NCI-H2196 treated with DMSO at 0.1 percent for 48 hours (cell line): ENCODE results near the gene IFRD2.
A peak's percentile ranks its signal among the peaks of the same experiment; 100 is the strongest.
"Not testable (repeated sequence)": the region's sequence is repeated elsewhere in the genome, so short reads cannot be mapped to it uniquely, and the experiment has no call there.

Experiments used
- DNase-seq: peaks from one replicate; lab custom pipeline; 2025; ENCODE audit not compliant: unreplicated experiment; lab: John Stamatoyannopoulos, UW

Gene IFRD2

DNA sequence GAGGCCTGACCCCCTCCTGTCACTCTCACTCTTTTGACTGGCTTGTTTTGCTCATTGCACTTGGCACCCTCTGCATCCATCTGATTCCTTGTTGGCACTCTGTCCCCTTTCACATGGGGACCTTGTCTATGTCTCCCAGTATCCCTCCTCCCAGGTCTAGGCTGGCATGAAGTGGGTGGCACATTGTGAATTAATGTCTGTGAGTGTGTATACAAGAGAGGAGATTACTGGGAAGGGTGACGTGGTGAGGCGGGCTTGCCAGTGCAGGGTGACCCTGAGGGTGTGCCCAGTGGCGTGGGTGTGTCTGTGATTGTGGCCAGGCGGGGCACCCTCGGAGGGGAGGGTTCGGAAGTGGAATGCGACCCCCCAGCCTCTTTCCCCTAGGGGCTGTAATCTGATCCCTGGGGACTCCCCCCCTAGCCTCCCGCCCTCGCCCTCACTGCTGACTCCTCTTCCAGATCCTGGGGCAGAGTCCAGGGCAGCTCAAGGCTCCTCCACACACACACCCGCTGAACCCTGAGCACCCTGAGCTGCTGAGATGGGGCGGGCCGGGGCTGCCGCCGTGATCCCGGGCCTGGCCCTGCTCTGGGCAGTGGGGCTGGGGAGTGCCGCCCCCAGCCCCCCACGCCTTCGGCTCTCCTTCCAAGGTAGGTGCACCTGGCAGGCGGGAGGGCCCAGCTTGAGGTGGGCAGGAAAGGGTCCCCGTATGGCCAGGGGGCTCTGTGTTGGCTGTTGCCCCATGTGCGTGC lies 23.4 kb downstream of the IFRD2 start, which contains the start of gene SEMA3B:
Gene SEMA3B (plus strand): TSS at position 445 of the 749 bp plus-strand sequence. CDS start 94 bp downstream, at position 539.
- DNase-seq, result no peak

DNA sequence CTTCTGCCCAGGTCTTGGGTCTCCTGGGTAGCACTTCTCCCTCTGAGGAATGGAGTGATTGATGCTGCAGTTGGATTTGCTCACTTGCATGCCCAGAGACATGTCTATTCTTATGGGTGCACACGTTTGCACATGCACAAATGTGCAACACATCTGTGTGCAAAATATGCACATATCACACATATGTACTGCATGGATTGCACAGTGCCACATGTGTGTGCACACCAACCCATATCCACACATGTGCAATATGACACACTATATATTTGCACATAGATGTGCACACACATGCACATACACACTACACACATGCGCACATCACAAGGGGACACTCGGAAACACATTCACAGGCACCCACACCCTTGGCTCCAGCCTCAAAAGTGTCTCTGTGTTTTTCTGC lies 24.0 kb downstream of the IFRD2 start:
- DNase-seq, result no peak

DNA sequence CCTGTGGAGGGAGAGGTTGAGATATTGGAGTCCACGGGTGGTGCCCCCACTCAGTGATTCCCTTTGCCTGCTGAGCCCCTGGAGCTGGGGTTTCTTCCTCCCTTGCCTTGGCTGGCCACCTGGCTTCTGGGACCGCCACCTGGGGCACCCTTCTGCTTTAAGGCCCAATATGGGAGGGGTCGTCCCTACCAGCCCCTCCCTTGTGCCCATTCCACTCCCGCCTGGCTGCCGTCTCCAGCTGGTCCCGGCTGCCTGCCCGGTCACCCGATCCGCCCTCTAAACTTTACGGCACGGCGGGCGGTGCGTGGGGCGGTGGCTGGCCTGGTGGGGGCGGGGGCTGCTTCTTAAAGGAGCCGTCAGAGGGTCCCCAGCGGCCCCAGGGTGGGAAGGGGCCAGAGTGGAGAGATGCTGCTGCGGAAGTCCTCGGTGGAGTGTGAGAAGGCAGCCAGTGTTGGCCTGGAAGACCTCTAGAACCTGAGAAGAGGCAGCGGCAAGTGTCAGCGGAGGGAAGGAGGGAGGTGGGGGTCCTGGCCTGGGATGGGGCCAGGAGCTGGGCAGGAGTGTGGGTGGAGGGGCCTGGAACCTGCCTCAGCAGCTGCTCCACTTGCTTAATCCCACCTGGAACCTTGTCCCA lies 24.8 kb downstream of the IFRD2 start:
- no peak for DNase-seq

DNA sequence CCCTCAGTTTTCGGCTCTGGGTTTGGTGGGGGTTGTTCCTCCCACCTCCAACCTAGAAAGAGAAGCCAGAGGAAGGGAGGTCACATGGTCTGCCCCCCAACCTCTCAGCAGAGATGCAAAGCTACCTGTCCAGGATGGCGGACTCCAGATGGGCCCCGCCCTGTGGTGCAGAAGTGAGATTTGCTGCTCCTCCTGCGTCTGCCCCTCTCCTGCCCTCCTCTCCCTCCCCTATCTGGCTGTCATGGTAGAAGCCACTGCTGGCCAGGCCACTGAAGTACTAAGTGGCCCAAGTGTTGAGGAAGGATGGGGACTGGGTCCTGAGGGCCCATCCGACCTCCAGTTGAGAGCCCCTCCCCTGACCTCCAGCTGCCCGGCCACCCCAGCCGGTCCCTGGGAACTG lies 25.4 kb downstream of the IFRD2 start:
- DNase-seq, result no peak

DNA sequence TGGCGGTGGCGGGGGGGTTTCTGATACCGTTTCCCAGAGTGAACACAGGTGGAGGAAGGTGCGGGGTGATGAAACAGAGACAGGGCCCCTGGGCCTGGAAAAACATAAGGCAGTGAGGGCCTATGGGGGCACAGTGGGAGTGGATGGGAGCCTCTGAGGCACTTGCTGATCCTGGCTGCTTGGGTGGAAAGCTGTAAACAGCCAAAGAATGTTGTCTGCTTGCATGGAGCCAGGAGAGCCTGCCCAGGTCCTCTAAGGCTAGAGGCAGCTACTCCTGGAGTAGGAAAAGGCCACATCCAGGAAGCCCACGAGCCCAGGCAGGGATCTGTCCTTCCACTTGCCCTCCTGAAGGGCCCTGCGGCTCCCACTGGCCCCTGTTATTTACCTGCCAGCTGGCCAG lies 26.2 kb downstream of the IFRD2 start:
- DNase-seq, result no peak

DNA sequence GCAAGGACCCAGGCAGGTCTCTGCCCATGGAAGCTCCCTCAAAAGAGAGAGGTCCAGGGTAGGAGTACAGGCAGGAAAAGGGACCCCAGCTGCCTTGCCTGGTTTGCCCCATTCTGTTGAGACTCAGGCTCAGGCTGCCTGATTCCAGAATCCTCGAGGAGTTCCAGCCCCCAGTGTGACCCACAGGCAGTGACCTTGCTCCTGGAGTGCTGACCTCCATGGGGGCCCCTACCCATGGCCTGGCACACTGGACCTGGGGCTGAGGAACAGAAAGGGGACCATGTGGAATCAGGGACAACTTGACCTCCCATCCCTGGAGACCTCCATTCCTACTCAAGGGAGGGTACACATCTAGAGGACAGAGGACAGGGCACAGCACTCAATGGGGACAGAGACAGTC lies 26.7 kb downstream of the IFRD2 start:
- no peak for DNase-seq

DNA sequence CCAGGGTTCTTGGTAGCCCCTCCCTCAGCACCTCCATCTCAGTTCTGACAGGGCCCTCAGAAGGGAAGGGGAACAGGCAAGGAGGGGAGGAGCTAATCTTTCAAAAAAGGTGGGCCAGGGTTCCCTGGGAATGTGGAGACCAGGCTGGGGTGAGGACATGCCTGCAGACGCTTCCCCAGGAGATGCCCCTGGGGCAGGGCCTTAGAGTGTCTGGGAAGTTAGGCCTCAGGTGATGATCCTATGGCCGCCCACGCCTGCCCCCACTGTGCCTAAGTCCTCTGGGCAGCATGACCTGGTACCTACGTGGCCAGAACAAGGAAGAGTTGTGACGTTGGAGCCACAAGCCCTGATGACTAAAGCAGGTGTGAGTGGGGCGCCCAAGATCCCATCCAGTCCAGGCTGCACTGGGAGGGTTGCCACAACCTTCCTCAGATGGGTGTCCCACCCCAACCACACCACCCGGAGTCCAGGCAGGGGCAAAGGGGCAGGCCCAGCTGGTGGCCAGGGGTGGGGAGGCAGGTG lies 27.2 kb downstream of the IFRD2 start:
- no peak for DNase-seq

DNA sequence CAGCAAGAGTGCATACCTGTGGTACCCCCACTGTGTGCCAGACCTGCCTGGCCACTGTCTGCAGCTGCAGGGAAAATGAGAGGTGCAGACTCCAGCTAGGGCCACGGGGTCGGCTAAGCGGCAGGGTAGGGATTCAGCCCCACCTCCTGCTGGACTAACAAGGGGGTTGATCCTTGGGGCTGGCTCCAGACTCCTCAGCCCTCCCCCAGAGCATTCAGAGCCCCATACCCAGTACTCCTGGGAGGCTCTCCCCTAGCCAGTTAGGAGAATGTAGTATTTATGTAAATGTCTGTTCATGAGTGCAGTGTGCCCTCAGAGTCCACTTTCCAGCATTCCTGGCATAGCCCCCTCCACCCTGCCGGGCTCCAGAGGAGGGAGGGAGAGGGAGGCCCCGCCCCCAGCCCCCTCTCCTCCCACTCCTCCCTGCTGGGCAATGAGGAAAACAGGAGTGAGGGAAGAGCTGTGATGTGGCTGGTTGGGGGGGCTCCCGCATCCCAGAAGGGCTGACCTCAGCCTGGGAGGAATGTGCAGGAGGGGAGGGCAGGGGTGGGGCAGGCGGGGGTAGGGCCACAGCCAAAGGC lies 27.8 kb downstream of the IFRD2 start:
- no peak for DNase-seq

DNA sequence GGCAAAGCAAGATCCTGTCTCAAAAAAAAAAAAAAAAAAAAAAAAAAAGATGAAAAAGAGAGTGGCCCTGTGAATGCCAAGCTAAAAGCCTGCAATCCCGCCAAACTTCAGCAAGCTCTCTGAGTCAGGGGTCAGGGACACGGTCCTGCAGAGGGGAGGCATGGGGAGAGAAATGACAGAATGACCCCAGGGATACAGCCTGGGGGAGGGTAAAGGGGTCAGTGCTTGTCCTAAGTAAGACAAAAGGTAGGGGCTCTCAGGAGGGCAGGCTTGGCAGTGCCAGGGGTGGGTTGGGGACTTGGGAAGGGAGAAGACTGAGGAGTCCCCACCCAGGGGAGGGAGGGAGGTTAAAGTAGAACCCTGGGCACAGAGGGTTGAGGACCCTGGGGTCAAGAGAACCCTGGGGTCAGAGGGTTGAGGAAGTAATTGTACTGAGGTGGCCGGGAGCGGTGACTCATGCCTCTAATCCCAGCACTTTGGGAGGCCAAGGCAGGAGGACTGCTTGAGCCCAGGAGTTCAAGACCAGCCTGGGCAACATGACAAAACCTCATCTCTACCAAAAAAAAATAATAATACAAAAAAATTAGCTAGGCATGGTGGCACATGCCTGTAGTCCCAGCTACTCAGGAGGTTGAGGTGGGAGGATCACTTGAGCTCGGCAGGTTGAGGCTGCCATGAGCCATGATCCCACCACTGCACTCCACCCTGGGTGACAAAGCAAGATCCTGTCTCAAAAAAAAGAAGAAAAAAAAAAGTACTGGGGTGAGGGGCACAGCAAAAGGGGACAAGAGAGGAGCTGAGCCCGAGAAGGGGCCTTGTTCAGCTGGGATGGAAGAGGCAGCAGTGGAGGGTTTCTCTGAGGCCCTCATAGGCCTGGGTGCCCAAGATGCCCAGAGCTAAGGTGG lies 28.5 kb downstream of the IFRD2 start:
- no peak for DNase-seq

DNA sequence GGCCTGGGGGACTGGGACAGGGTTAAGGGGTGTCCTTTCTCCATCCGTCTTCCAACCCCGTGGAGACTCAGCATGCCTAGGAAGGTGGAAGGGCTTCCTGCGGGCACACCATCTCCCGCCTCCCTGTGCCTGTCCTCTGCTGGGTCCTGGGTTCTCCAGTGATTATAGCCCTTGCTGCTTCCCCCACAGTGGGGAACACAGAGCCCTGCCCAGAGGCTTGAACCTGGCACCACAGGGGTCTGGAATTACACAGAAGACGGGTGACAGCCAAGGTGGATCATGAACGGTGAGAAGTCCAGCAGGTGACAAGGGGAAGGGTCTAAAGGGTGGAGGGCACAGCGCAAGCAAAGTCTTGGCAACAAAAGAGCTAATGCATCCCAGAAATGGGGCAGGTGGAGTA lies 29.5 kb downstream of the IFRD2 start:
- DNase-seq, result no peak

DNA sequence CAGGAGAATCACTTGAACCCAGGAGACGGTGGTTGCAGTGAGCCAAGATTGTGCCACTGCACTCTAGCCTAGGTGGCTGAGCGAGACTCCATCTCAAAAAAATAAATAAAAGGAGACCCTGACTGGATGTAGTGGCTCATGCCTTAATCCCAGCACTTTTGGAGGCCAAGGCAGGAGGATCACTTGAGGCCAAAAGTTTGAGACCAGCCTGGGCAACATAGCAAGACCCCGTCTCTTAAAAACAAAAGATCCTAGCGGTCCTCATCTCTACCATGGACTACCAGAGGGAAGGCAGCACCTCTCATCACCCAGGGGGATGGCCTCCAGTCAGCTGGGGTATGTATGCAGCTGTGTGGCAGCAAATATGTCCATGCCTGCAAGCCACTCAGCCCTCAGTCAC lies 30.0 kb downstream of the IFRD2 start:
- DNase-seq, result not testable (repeated sequence)

DNA sequence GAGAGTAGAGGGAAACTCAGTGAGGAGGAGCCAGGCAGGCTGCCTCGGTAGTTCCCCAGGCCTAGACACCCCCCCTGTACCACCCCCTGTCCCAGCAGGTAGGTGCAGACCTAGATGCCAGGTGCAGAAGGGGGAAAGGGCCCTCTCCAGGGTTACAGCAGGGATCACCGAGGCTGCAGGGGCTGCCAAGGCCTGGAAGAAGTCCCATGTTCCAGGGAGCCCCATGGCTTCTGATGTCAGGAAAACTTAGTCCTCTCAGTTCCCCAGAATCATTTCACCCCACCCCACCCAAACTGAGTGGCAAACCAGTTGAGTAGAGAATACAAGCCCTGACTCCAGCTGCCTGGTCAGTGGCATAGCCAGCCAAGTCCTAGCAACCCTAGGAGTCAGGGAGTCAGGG lies 30.7 kb downstream of the IFRD2 start:
- no peak for DNase-seq

DNA sequence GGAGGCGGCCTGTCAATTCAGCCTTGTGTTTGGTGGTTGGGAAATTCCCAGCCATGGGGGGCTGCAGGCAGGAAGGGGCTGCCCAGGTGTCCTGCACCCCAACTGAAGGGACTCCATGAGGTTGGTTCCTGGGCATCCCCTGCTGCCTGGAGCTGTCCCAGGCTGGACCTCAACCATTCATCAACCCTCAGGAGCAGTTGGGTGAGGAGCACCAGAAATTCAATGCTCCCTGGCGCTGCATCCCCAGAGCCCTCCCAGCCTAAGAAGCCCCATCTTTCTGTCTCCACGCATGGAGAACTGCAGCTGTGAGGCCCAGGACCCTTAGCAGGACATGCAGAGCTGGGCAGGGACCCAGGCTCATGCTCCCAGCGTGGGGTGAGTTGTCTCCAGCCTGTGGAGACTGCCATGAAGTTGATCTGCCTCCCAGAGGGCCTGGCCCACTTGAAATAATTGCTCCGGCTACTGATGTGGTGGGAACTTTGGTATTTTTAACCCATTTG lies 31.2 kb downstream of the IFRD2 start:
- no peak for DNase-seq

DNA sequence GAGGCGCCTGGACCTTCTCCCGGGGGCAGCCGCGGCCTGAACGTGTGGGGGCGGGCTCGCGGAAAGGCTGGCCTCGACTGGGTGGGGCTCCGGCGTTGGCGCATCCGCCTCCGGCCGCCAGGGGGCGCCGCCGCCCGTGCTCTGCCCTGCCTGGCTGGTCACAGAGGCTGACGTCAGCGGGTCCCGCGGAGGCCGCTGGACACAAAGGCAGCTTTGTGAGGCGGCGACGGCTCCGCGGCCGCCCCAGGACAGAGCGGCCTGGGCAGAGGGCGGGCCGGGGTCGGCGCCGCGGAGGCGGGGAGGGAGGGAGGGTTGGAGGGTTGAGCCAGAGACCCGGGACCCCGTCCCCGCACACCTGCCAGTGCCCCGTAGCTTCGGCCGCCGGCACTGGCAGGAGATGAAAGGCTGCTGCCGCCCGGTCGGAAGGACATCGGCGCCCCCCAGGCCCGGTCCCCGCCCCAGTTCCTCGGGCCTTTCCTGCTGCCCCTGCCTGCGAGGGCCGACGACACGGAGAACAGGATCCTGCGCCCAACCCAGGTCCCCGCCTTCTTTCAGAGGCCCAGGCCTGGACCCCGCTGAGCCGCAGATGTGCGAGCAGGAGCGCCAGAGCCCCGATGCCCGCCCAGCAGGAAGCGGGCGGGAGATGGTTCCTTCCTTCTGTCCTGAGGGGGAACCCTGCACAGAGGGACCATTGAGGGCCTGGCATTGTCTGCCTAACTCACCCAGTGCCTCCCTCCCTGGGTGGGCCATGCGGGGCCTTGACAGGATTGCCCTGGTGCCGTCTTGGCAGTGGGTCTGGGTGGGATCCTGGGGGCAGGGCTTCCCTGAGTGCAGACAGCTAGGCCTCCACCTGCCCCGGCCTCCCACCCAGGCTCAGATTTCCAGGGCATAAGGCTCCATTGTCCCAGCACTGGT lies 31.9 kb downstream of the IFRD2 start:
- DNase-seq, result peak; percentile 60

DNA sequence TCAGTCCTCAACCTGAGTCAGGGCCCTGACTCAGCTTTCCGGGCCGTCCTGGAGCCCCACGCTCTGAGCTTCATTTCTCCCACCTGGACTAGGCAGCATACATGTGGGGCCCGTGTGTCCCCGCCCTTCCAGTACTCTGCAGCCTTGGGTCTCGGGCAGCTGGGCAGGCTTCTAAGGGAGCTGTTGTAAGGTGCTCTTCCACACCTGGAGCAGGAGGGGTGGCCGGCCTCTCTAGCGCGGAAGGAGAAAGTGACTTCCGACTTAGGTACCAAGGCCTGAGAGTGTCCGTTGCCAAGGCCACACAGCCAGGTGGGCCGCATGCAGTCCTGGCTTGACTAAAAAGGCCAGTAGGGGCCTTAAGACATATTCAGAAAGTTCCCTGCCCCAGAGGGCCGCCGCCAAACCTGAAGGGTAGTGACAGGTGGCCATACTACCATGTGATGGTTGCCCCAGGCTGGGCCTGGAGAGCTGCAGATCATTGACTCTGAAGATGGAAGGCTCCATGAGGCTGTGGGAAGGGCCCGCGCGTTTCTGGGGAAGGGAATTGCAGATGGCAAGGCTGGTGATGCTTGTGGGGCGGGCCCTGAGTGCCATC lies 32.7 kb downstream of the IFRD2 start:
- no peak for DNase-seq

DNA sequence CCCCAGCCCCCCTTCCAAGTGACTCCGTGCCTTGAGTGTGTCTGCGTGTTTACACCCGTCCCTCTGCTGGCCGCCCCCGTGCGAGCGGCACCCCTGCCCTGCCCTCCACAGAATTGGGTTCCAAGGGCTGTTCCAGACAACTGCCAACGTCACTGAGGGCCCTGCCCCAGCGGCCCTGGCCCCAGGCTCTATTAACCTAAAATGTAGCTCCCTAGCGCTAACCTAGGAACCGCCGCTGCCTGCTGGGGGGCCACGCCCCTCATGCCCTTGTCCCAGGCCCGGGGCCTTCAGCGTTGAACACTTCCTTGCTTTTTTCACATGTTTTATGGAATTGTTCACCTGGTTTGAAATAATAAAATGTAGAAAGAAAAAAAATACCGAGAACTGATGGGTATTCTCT lies 33.2 kb downstream of the IFRD2 start:
- DNase-seq, result no peak

DNA sequence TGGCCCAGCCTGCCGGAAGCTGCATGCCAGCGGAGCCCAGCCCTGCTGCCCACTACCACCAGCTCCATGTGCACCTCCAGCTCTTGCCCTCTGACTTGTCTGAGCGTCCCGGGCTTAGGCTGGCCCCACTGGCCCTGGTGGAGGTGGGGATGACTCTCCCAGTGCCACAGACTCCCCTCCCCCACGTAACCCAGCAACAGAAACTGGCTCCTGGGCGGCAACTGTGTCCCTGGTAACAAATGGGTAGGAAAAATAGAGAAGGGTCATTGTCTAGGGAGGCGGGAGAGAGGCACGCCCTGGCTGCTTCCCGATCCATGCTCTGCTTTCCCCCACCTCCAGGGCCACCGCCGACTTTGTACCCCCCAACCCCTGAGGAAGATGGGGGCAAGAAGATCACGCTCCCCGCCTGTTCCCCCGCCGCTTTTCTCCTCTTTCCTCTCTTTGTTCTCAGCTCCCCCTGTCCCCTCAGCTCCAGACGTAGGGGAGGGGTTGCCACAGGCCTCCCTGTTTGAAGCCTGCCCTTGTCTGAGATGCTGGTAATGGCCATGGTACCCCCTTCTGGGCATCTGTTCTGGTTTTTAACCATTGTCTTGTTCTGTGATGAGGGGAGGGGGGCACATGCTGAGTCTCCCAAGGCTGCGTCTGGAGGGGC lies 34.1 kb downstream of the IFRD2 start:
- DNase-seq, result no peak

DNA sequence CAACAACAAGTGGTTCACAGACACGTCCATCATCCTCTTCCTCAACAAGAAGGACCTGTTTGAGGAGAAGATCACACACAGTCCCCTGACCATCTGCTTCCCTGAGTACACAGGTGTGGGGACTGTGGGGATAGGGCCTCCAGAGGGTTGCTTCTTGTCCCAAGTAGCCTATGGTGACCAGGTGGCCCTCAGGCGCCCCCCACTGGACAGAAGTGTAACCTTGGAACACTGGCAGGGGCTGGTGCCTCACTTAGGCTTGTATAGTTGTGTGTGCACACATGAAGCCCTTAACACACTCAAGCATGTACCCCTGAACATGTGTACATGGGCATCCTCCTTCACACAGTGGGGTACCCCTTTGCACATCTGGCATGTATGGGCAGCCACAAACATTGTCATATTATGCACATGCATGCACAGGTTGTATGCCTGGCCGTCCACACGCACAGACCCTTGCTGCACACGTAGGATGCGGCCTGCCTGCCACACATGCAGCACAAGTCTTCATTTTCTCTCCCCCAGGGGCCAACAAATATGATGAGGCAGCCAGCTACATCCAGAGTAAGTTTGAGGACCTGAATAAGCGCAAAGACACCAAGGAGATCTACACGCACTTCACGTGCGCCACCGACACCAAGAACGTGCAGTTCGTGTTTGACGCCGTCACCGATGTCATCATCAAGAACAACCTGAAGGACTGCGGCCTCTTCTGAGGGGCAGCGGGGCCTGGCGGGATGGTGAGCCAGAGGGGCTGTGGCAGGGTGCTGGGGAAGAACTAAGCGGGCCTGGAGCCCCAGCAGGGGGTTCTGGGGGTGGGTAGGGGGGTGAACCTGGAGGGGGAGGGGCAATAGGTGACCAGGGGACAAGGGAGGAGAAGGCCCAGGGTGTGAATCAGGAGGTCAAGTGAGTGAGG lies 35.0 kb downstream of the IFRD2 start:
- no peak for DNase-seq
